Ishikawa (cell line): Measurements from ENCODE around the gene VPS4B.

Experiments used
- CEBPB ChIP-seq: IDR thresholded peaks from 2 replicates; pipeline ENCODE4 v1.6.1; 2012
- CREB1 ChIP-seq: IDR thresholded peaks from 2 replicates; pipeline ENCODE4 v1.6.1; 2012; ENCODE audit warnings: low read depth
- EGR1 ChIP-seq: IDR thresholded peaks from 2 replicates; pipeline ENCODE4 v1.6.1; 2012
- EP300 ChIP-seq: IDR thresholded peaks from 2 replicates; pipeline ENCODE4 v1.6.1; 2012; ENCODE audit warnings: borderline replicate concordance
- FOXM1 ChIP-seq: IDR thresholded peaks from 2 replicates; pipeline ENCODE4 v1.6.1; 2012; ENCODE audit warnings: low read depth, borderline replicate concordance
- MAX ChIP-seq: IDR thresholded peaks from 2 replicates; pipeline ENCODE4 v1.6.1; 2012
- NFIC ChIP-seq: IDR thresholded peaks from 2 replicates; pipeline ENCODE4 v1.6.1; 2012
- RAD21 ChIP-seq: IDR thresholded peaks from 2 replicates; pipeline ENCODE4 v1.6.1; 2012; ENCODE audit warnings: low read depth
- TAF1 ChIP-seq: IDR thresholded peaks from 2 replicates; pipeline ENCODE4 v1.6.1; 2012; ENCODE audit warnings: low read depth, mild to moderate bottlenecking
- TCF12 ChIP-seq: IDR thresholded peaks from 2 replicates; pipeline ENCODE4 v1.6.1; 2012; ENCODE audit warnings: low read depth
- YY1 ChIP-seq: IDR thresholded peaks from 2 replicates; pipeline ENCODE4 v1.6.1; 2012; ENCODE audit warnings: low read depth
- ZBTB7A ChIP-seq: IDR thresholded peaks from 2 replicates; pipeline ENCODE4 v1.6.1; 2012; ENCODE audit warnings: low read depth
- TF ChIP-seq, protein P1 (sequence below): IDR thresholded peaks from 2 replicates; pipeline ENCODE4 v1.6.1; 2012; ENCODE audit warnings: low read depth, mild to moderate bottlenecking

DNA sequence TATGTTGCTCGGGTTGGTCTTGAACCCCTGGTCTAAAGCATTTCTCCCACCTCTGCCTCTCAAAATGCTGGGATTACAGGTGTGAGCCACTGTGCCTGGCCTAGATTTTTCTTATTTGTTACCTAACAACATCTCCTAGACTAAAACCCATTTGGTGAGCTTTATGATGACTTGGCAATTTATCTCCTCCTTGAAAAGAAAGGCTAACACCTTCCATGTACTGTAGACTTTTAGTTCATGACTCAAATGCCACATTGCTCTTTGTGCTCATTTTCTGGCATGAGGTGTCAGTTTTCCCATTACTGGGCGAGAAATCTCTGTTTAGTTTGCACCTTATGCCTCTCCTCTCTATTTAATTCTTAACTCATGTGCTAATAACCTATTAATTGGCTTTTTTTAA, 42.2 kb upstream of the VPS4B start:
- TF ChIP-seq, protein P1, sequence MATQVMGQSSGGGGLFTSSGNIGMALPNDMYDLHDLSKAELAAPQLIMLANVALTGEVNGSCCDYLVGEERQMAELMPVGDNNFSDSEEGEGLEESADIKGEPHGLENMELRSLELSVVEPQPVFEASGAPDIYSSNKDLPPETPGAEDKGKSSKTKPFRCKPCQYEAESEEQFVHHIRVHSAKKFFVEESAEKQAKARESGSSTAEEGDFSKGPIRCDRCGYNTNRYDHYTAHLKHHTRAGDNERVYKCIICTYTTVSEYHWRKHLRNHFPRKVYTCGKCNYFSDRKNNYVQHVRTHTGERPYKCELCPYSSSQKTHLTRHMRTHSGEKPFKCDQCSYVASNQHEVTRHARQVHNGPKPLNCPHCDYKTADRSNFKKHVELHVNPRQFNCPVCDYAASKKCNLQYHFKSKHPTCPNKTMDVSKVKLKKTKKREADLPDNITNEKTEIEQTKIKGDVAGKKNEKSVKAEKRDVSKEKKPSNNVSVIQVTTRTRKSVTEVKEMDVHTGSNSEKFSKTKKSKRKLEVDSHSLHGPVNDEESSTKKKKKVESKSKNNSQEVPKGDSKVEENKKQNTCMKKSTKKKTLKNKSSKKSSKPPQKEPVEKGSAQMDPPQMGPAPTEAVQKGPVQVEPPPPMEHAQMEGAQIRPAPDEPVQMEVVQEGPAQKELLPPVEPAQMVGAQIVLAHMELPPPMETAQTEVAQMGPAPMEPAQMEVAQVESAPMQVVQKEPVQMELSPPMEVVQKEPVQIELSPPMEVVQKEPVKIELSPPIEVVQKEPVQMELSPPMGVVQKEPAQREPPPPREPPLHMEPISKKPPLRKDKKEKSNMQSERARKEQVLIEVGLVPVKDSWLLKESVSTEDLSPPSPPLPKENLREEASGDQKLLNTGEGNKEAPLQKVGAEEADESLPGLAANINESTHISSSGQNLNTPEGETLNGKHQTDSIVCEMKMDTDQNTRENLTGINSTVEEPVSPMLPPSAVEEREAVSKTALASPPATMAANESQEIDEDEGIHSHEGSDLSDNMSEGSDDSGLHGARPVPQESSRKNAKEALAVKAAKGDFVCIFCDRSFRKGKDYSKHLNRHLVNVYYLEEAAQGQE = no peak
- TF ChIP-seq CEBPB (no peak), EGR1 (no peak), MAX (no peak), TAF1 (no peak), FOXM1 (no peak), EP300 (no peak), RAD21 (no peak), ZBTB7A (no peak), YY1 (no peak), CREB1 (no peak), TCF12 (no peak), NFIC (no peak)
